NCI-H2107 (cell line): Measurements from ENCODE around the gene ZDHHC18.
"Not testable (repeated sequence)": the region's sequence is repeated elsewhere in the genome, so short reads cannot be mapped to it uniquely, and the experiment has no call there.

Source experiments
- DNase-seq: peaks from one replicate; lab custom pipeline; 2025; lab: John Stamatoyannopoulos, UW

ZDHHC18 gene

DNA sequence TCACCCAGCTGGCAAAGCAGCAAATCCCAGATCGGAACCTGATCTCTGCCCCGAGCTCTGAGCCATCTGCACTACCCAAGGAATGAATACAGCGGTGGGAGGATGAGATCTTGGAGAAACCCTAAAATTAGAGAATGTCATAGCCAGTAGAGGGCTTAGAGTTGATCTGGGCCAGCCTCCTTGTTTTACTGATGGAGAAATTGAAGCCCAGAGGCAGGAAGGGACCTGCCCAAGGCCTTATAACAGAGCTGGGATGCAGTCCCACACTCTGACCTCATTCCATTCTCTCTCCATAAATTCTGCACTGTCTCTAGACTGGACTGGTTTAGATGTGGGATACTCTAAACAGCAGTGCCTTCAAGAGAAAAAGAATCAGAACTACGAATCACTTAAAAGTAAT lies 31.7 kb downstream of the ZDHHC18 start:
- DNase-seq: no peak

DNA sequence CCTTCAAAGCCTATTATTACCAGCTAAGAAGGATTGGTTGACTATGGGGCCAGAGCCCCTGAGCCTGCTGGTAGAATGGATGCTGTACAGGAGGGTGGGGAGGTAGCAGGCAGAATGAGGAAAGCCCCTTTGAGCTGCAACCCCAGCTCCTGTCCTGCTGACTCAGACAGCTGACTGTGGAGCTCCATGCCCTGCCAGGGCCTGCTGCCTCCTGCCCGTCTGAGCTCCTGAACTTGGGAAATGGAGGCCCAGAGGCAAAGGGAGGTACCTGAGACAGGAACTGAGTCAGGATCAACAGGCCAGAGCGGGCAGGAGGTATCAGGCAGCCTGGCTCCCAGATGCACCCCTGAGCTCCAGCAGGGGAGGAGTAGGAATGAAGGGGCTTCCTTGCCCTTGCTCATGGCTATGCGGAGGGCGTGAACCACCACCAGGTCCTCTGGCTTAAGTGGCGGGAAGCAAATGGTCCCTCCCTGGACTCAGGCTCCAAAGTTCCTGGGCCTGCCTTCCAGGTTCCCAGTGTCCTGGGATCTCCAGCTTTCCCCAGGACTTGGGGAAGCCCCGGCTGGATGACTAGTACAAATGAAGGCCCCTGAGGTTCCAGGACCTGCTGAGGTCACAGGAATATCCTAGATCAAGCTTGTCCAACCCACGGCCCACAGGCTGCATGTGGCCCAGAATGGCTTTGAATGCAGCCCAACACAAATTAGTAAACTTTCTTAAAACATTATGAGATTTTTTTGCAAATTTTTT lies 32.6 kb downstream of the ZDHHC18 start:
- DNase-seq: no peak

DNA sequence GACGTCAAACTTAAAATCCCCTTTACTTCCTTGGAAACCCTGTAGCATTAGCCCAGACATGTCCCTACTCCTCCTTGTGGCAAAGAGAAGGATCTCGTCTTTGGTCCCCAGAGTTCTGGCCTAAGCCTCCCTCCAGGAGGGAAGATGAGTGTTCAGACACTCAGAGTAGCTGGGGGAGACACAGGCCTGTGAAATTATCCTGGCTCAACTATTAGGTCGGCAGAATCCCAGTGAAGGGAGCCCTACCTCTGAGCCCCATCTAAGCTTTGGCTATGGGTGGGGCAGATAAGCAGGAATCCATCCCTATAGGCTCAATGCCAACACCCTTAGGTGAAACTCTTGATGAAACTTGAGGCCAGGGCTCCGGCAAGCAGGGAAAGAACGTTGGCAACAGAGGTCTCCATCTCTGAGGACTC lies 34.8 kb downstream of the ZDHHC18 start:
- DNase-seq: no peak

GRCh38 chr1:26861889-26862378 lies 35.4 kb downstream of the ZDHHC18 start:
- no peak for DNase-seq

- peak; percentile 62 for DNase-seq
Observed at GRCh38 chr1:26862781-26863684, 36.5 kb downstream of the ZDHHC18 start, which contains the start of gene SFN. Gene SFN, plus strand, starts transcription at chr1:26863149. Its CDS starts 64 bp downstream, at chr1:26863213.

DNA sequence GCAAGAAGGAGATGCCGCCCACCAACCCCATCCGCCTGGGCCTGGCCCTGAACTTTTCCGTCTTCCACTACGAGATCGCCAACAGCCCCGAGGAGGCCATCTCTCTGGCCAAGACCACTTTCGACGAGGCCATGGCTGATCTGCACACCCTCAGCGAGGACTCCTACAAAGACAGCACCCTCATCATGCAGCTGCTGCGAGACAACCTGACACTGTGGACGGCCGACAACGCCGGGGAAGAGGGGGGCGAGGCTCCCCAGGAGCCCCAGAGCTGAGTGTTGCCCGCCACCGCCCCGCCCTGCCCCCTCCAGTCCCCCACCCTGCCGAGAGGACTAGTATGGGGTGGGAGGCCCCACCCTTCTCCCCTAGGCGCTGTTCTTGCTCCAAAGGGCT lies 37.2 kb downstream of the ZDHHC18 start:
- DNase-seq: no peak

GRCh38 chr1:26864610-26865480 lies 38.4 kb downstream of the ZDHHC18 start:
- DNase-seq: peak; percentile 98

- DNase-seq: not testable (repeated sequence)
Observed at GRCh38 chr1:26873097-26873496, 46.6 kb downstream of the ZDHHC18 start.

DNA sequence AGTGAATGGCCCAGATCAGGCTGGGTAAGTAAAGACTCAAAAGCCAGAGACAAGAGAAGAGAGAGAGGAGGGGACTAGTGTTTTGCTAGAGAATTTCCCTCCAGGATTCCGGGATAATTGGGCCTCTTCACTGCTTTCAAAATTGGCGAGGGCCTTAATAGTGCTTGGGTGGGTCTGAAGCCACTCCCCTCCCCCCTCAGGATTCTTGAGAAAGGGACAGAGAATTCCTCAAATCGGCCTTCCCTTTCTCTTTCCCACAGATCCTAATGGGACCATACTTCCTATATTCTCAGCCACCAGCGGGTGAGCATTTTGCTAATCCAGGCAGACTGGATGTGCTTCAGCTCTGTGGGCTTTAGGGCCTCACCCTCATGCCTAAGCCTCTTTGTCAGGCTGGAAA lies 48.4 kb downstream of the ZDHHC18 start:
- no peak for DNase-seq

DNA sequence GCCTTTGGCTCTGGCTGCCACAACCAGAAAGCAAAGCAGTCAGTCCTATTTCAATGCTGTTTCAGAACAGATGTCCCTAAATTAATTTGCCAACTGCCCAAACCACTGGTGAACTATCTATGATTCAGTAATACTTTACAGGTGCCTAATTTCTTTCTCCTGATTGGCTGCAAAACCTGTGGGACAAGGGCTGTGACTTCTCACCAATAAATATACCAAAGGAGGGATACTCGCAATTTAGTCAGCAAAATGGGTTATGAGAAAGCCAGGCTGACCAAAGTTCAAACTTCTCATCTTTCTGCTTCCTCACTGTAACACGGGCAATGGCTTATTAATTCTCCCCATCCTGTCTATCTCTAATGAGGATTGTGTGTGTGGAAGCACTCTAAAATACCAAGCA lies 50.8 kb downstream of the ZDHHC18 start:
- DNase-seq: no peak

GRCh38 chr1:26879793-26880192 lies 53.3 kb downstream of the ZDHHC18 start:
- no peak for DNase-seq

- DNase-seq: not testable (repeated sequence)
Observed at GRCh38 chr1:26881611-26882010, 55.1 kb downstream of the ZDHHC18 start.

GRCh38 chr1:26882696-26883463 lies 56.4 kb downstream of the ZDHHC18 start:
- no peak for DNase-seq

DNA sequence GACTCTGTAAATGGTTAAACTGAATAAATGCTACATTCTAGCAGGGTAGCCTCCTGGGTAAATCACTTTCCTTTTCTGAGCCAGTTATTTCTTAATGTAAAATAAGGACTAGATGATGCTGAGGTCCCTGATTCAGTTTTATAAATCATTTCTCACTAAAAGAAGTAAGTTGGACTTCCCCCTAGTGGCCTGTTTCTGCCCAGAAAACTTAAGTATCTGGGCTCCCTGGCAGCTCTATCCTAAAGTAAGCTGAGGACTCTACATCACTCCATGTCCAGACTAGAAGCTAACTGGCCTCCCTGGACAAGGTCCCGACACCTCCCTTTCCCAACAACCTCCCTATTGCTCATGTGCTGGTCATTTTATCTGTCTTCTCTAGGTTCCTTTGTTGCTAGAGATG lies 60.6 kb downstream of the ZDHHC18 start:
- DNase-seq: no peak

- no peak for DNase-seq
Observed at GRCh38 chr1:26888231-26888630, 61.7 kb downstream of the ZDHHC18 start.

DNA sequence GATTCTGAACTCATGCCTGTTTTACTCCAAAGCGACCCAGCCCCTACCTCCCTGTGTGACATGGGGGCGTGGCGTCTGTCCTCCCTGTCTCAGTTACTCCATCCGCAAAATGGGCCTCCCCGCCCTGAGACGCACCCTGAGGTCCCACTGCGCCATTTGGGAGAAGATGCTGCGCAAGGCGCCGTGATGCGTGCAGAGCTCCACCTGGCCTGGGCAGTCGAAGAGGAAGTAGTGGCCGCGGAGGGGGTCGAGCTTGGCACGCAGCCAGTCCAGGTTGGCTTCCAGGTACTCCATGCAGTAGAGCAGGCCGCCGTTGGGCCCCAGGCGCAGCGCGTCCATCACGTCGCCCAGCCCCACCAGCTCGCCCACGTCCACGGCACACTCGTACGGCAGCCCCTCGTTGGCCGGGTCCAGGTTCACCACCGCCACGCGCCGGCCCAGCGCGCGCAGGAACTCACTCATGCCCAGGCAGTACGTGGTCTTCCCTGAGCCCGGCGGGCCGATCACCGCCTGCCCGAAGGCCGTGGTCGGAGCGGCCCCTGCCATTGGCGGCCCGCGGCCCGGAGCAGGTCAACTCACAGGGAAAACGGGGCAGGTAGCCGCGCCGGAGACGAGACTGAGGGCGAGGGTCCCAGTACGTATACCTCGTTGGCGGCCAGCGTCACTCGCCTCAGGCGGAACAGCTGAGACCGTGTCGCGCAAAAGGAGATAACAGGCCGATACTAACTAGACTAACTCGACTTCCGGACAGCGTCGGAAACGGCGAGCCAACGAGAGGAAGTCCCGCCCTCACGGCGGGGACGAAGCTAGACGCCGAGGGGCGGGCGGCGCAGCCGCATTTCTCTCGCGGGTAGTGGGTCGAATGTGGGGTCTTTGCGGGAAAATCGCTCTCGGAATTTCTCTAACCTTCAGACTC lies 63.3 kb downstream of the ZDHHC18 start, which contains the start of gene GPN2:
Gene GPN2, minus strand, starts transcription at position 733 of the 916 bp plus-strand sequence. Its CDS starts 187 bp downstream, at position 546.
- peak; percentile 74 for DNase-seq

DNA sequence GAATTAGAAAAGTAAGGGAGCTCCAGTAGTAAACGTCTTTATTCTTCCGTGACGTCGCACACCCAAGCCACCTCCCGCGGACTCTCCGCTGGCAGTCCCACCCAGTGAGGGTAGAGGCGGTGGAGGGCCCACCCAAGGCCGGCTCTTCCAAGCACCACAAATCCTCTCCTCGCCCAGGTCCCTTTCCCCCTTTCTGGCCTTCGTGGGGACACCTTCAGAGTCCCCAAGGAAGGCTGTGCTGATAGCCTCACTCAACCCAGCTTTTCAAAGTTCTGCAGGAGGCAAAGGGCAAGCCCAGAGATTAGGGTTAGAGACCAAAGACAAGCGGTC lies 63.9 kb downstream of the ZDHHC18 start:
- DNase-seq: no peak

- DNase-seq: no peak
Observed at GRCh38 chr1:26894263-26894662, 67.8 kb downstream of the ZDHHC18 start.

DNA sequence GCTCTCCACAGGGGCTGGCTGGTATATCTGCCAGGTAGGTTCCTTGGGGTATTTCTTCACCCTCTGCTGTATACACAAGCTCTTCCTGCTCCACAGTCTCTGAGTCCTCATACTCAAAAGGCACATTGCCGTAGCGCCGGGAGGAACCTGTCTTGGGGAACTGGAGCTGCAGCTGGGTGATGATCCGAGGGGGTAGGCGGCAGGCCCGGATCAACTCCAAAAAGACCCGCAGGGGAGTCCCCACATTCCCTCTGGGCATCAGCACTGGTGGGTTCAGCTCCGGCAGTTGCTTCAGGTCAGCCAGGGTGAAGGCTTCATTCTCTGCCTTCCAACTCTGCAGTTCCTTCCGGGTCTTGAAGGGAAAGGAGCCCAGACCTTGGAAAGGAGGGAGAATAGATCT lies 70.9 kb downstream of the ZDHHC18 start:
- no peak for DNase-seq
